Endothelial cell of umbilical vein (primary cell): ENCODE measurements around the gene GSDME.

Experiments
- CTCF ChIP-seq, 2 donors: IDR thresholded peaks; 1 replicate in 1 of 2; 2 replicates in 1 of 2; pipeline ENCODE4 v1.5.1; 2011; ENCODE audit warnings: low read length in 2 of 2, mild to moderate bottlenecking in 2 of 2, moderate library complexity in 2 of 2, control low read depth in 1 of 2, inconsistent platforms in 1 of 2, low read depth in 1 of 2; ENCODE audit not compliant: insufficient read depth in 1 of 2; ENCODE audit errors: extremely low read depth in 1 of 2
- POLR2A ChIP-seq: IDR thresholded peaks from 2 replicates; pipeline ENCODE4 v1.6.1; 2012; ENCODE audit warnings: low read depth, mild to moderate bottlenecking, control low read depth, low read length

- no peak for TF ChIP-seq CTCF (IDR thresholded peaks at IDR 0.05; ENCODE audit: extremely low read depth in 1 of 2, insufficient read depth in 1 of 2, low read depth in 1 of 2, low read length in 2 of 2)
- TF ChIP-seq POLR2A, result no peak
These were observed 36.9 kb upstream of the GSDME start for GRCh38 chr7:24793982-24794648.
